Endothelial cell of umbilical vein (primary cell): Measurements from ENCODE around the gene PKD1. TPM values are rescaled to one million over a fixed set of nuclear protein-coding genes. Genes with fewer than 3 reads are reported as not detected.

Experiments used
- BruUV-seq: library from RNA; stranded (reverse); fragments of 400-500 nt; replicated peaks from 2 replicates; lab custom pipeline; 2021; lab: Mats Ljungman, UMichigan
- CTCF ChIA-PET: fragments of 300-600, 350-600 bp; sonication (Branson Sonifier 250); formaldehyde crosslinking; loops from one replicate; lab custom pipeline; 2021; ENCODE audit warnings: antibody characterized with exemption, inconsistent platforms; lab: Charles Lee
- POLR2A ChIA-PET: fragments of 300-600, 350-600 bp; sonication (Branson Sonifier 250); formaldehyde crosslinking; loops from one replicate; lab custom pipeline; 2021; ENCODE audit warnings: antibody characterized with exemption, inconsistent platforms; lab: Charles Lee
- DNase-seq: peaks from one replicate; pipeline ENCODE4 v3.0.0-alpha.2; 2011; ENCODE audit warnings: low read depth, low spot score
- FAIRE-seq: peaks from 2 replicates; lab custom pipeline; 2011; peaks lifted over from hg19 to GRCh38; lab: Jason Lieb, UNC
- H2AFZ ChIP-seq: 2 replicates; pipeline ENCODE4 v1.6.0; 2012; ENCODE audit warnings: low read depth, low read length, control low read depth, inconsistent platforms
- H3K27ac ChIP-seq: 2 replicates; pipeline ENCODE4 v1.5.1; 2011; ENCODE audit warnings: low read depth, mild to moderate bottlenecking, control low read depth, low read length, moderate library complexity; ENCODE audit not compliant: insufficient read depth
- H3K27me3 ChIP-seq, 2 experiments: 2 replicates each; pipeline versions ENCODE4 v1.6.0 to v1.6.1; 2011; ENCODE audit warnings: low read length in 2 of 2, mixed read lengths in 1 of 2; ENCODE audit not compliant: control insufficient read depth in 2 of 2, insufficient read depth in 2 of 2
- H3K36me3 ChIP-seq, 2 experiments: 2 replicates in 1 of 2; 3 replicates in 1 of 2; pipeline ENCODE4 v1.5.1; 2011; ENCODE audit warnings: low read length in 2 of 2, mild to moderate bottlenecking in 1 of 2, moderate library complexity in 1 of 2; ENCODE audit not compliant: control insufficient read depth in 2 of 2, insufficient read depth in 2 of 2; ENCODE audit errors: extremely low read depth in 1 of 2
- H3K4me1 ChIP-seq: 3 replicates; pipeline ENCODE4 v1.5.1; 2011; ENCODE audit warnings: mild to moderate bottlenecking, low read length; ENCODE audit not compliant: control insufficient read depth, insufficient read depth; ENCODE audit errors: extremely low read depth
- H3K4me2 ChIP-seq: 2 replicates; pipeline ENCODE4 v1.6.1; 2011; ENCODE audit warnings: low read length, control low read depth, mixed read lengths; ENCODE audit not compliant: insufficient read depth
- H3K4me3 ChIP-seq, 3 experiments: fragments of 200-600 bp in 1 of 3; sonication (generic), shearing (Covaris generic) in 1 of 3; replicated peaks in 1 of 3; 2 replicates each; pipeline ENCODE4 v1.5.1; 2011 to 2016; ENCODE audit warnings: control low read depth in 3 of 3, low read length in 3 of 3, mild to moderate bottlenecking in 2 of 3, inconsistent platforms in 1 of 3, low read depth in 1 of 3, moderate library complexity in 1 of 3; ENCODE audit not compliant: insufficient read depth in 1 of 3
- H3K79me2 ChIP-seq: 2 replicates; pipeline ENCODE4 v1.6.0; 2012; ENCODE audit warnings: low read length, inconsistent platforms; ENCODE audit not compliant: control insufficient read depth, insufficient read depth
- H3K9ac ChIP-seq: replicated peaks from 2 replicates; pipeline ENCODE3; 2011; ENCODE audit warnings: low read length, control low read depth; ENCODE audit not compliant: insufficient read depth; ENCODE audit errors: extremely low read depth
- H3K9me1 ChIP-seq: replicated peaks from 3 replicates; pipeline ENCODE4 v1.6.0; 2011; ENCODE audit warnings: mild to moderate bottlenecking, low read length; ENCODE audit not compliant: control insufficient read depth, insufficient read depth; ENCODE audit errors: extremely low read depth
- H3K9me3 ChIP-seq: replicated peaks from 2 replicates; pipeline ENCODE4 v1.5.1; 2012; ENCODE audit warnings: low read length, inconsistent platforms; ENCODE audit not compliant: control insufficient read depth, insufficient read depth
- H4K20me1 ChIP-seq: replicated peaks from 2 replicates; pipeline ENCODE3; 2011; ENCODE audit warnings: mild to moderate bottlenecking, low read length; ENCODE audit not compliant: control insufficient read depth, insufficient read depth; ENCODE audit errors: extremely low read depth
- EZH2 ChIP-seq: IDR thresholded peaks from 2 replicates; pipeline ENCODE4 v1.6.1; 2012; ENCODE audit warnings: borderline replicate concordance, low read depth, mild to moderate bottlenecking, moderate library complexity, low read length, inconsistent platforms; ENCODE audit not compliant: severe bottlenecking
- FOS ChIP-seq: IDR thresholded peaks from 2 replicates; pipeline ENCODE4 v1.6.1; 2011; ENCODE audit warnings: mild to moderate bottlenecking, low read length, moderate library complexity, borderline replicate concordance; ENCODE audit not compliant: insufficient read depth
- GATA2 ChIP-seq: IDR thresholded peaks from 2 replicates; pipeline ENCODE4 v1.7.0; 2011; ENCODE audit warnings: low read depth, mild to moderate bottlenecking, moderate library complexity, mixed read lengths, low read length; ENCODE audit not compliant: insufficient read length, insufficient read depth
- JUN ChIP-seq: IDR thresholded peaks from 2 replicates; pipeline ENCODE4 v1.6.1; 2011; ENCODE audit warnings: borderline replicate concordance, low read depth; ENCODE audit not compliant: insufficient read length, insufficient read depth
- MYC ChIP-seq: IDR thresholded peaks from one replicate; pipeline ENCODE4 v1.6.1; 2011; ENCODE audit warnings: mild to moderate bottlenecking, low read depth, low read length
- POLR2A ChIP-seq: IDR thresholded peaks from 2 replicates; pipeline ENCODE4 v1.6.1; 2012; ENCODE audit warnings: low read depth, mild to moderate bottlenecking, control low read depth, low read length
- POLR2AphosphoS5 ChIP-seq: IDR thresholded peaks from 2 replicates; pipeline ENCODE4 v1.6.1; 2012; ENCODE audit warnings: low read depth, mild to moderate bottlenecking, control low read depth, low read length, moderate library complexity; ENCODE audit not compliant: insufficient read depth
- dilution Hi-C: fragments of 300-500 bp; cut with MboI; formaldehyde crosslinking; loops from one replicate; pipeline ENCODE4 v1.15.0; 2019; ENCODE audit warnings: low sequenced_read_pairs; ENCODE audit not compliant: extremely low pct_ligation_motif_present
- intact Hi-C: fragments of 100-400 bp; cut with micrococcal nuclease; formaldehyde crosslinking; loops from one replicate; pipeline ENCODE4 v1.10.0; 2022
- polyA plus RNA-seq, 4 experiments: library from polyadenylated mRNA; depleted of rRNA in 3 of 4; stranded (reverse) in 3 of 4; unstranded in 1 of 4; fragments of >200 nt; gene quantifications; 2 replicates each; pipeline versions ENCODE4 v1.2.1 to v1.2.3, GENCODE V29; 2011 to 2012; ENCODE audit warnings: missing spikeins in 1 of 4
- total RNA-seq: library from RNA; stranded (reverse); gene quantifications from 2 replicates; pipeline ENCODE4 v1.2.3, GENCODE V29; 2021
- TF ChIP-seq, protein P1 (sequence below): IDR thresholded peaks from 2 replicates; pipeline ENCODE4 v1.6.1; 2011; ENCODE audit not compliant: insufficient read depth, insufficient read length
- TF ChIP-seq, protein P2 (sequence below), 2 donors: IDR thresholded peaks; 1 replicate in 1 of 2; 2 replicates in 1 of 2; pipeline ENCODE4 v1.5.1; 2011; ENCODE audit warnings: low read length in 2 of 2, mild to moderate bottlenecking in 2 of 2, moderate library complexity in 2 of 2, control low read depth in 1 of 2, inconsistent platforms in 1 of 2, low read depth in 1 of 2; ENCODE audit not compliant: insufficient read depth in 1 of 2; ENCODE audit errors: extremely low read depth in 1 of 2

Gene PKD1
- total and polyA plus RNA-seq, 2 donors (not counting 3 experiments of a cell fraction or from before 2014, with no cell fraction given) = 52.5 to 102 TPM

DNA sequence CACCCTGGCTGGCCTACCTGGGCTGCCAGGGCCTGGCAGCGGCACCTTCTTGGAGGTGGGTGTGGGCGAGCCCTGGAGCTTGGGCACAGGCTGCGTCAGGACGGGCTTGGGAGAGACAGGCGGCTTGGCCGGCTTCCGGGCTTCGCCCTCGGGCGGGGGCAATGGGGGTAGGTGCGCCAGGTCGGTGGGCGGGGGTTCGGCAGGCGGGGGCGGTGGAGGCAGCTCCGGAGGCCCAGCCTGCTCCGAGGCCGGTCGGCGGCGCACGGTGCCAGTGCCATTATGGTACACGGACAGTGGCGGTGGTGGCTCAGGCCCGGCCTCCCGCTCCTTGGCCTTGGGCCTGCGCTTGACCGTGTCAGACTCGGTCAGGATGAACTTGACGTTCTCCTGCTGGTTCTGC lies 43.9 kb upstream of the PKD1 start:
- no peaks in the 10 kb centered on the region for H3K79me2 ChIP-seq
- H3K4me1 ChIP-seq = no peaks in the 10 kb centered on the region
- peaks cover 13 to 22% of the 10 kb centered on the region in 2 experiments for H3K36me3 ChIP-seq
- no peak overlapping the region for H3K9ac ChIP-seq
- FAIRE-seq (no peak), DNase-seq (no peak)
- no peaks in the 10 kb centered on the region for H4K20me1 ChIP-seq
- no peak overlapping the region for H3K27ac ChIP-seq
- no peak overlapping the region for H2AFZ ChIP-seq
- intact Hi-C loops (no loop called here), dilution Hi-C loops (no loop called here)
- no TSS peak for BruUV-seq
- H3K27me3 ChIP-seq = no peaks in the 10 kb centered on the region
- H3K9me1 ChIP-seq = no peaks in the 10 kb centered on the region
- no peak overlapping the region for H3K4me2 ChIP-seq
- TF ChIP-seq POLR2A (no peak), GATA2 (no peak), POLR2AphosphoS5 (no peak), JUN (no peak), EZH2 (no peak), MYC (no peak), FOS (no peak)
- TF ChIP-seq, protein P1, sequence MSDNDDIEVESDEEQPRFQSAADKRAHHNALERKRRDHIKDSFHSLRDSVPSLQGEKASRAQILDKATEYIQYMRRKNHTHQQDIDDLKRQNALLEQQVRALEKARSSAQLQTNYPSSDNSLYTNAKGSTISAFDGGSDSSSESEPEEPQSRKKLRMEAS = no peak
- TF ChIP-seq, protein P2, sequence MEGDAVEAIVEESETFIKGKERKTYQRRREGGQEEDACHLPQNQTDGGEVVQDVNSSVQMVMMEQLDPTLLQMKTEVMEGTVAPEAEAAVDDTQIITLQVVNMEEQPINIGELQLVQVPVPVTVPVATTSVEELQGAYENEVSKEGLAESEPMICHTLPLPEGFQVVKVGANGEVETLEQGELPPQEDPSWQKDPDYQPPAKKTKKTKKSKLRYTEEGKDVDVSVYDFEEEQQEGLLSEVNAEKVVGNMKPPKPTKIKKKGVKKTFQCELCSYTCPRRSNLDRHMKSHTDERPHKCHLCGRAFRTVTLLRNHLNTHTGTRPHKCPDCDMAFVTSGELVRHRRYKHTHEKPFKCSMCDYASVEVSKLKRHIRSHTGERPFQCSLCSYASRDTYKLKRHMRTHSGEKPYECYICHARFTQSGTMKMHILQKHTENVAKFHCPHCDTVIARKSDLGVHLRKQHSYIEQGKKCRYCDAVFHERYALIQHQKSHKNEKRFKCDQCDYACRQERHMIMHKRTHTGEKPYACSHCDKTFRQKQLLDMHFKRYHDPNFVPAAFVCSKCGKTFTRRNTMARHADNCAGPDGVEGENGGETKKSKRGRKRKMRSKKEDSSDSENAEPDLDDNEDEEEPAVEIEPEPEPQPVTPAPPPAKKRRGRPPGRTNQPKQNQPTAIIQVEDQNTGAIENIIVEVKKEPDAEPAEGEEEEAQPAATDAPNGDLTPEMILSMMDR (IDR thresholded peaks at IDR 0.05; ENCODE audit: extremely low read depth in 1 of 2, insufficient read depth in 1 of 2, low read depth in 1 of 2, low read length in 2 of 2) = no peak
- H3K4me3 ChIP-seq = no peak overlapping the region
- CTCF ChIA-PET = no interaction called here
- H3K9me3 ChIP-seq = no peaks in the 10 kb centered on the region
- POLR2A ChIA-PET = no interaction called here
